ENCODE results near the gene ZNF430.

DNA sequence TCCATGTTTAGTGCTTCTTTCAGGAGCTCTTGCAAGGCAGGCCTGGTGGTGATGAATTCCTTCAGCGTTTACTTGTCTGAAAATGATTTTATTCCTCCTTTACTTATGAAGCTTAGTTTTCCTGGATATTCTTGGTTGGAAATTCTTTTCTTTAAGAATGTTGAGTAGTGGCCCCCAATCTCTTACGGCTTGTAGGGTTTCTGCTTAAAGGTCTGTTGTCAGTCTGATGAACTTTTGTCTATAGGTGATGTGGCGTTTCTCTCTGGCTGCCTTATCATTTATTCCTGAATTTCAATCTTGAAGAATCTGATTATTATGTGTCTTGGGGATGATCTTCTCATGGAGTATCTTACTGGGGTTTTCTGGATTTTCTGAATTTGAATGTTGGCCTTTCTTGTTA, 26.0 kb downstream of the ZNF430 start:
- TF ChIP-seq EZH2 (IDR thresholded peaks at IDR 0.05; ENCODE audit: insufficient read depth, poor library complexity, severe bottlenecking) (no peak), EZH2phosphoT487 (IDR thresholded peaks at IDR 0.05; ENCODE audit: insufficient read depth, low read depth) (no peak)

Data from GM23248 (cell line).